ENCODE measurements around the gene GCAT.

Gene GCAT

GRCh38 chr22:37844904-37845329 is 37.2 kb downstream of the GCAT start:
- Histone ChIP-seq H3K9ac (ENCODE audit: low read length) (no peak overlapping the region), H3K27me3 (ENCODE audit: control insufficient read depth, insufficient read depth, low read length) (no peaks in the 10 kb centered on the region), H3K4me3 (ENCODE audit: low read length) (peak overlapping the region; percentile 87), H3K36me3 (ENCODE audit: control insufficient read depth, insufficient read depth, low read length) (peaks cover under 1% of the 10 kb centered on the region), H3K4me1 (ENCODE audit: control insufficient read depth, insufficient read depth, low read length) (peaks cover 9% of the 10 kb centered on the region), H3K27ac (ENCODE audit: low read depth, low read length) (peak overlapping the region; percentile 88)

GRCh38 chr22:37846433-37846832 is 38.7 kb downstream of the GCAT start:
- no peak overlapping the region for H3K4me3 ChIP-seq (ENCODE audit: low read length)
- H3K36me3 ChIP-seq (ENCODE audit: control insufficient read depth, insufficient read depth, low read length), result peaks cover 4% of the 10 kb centered on the region
- peaks cover 15% of the 10 kb centered on the region for H3K4me1 ChIP-seq (ENCODE audit: control insufficient read depth, insufficient read depth, low read length)

DNA sequence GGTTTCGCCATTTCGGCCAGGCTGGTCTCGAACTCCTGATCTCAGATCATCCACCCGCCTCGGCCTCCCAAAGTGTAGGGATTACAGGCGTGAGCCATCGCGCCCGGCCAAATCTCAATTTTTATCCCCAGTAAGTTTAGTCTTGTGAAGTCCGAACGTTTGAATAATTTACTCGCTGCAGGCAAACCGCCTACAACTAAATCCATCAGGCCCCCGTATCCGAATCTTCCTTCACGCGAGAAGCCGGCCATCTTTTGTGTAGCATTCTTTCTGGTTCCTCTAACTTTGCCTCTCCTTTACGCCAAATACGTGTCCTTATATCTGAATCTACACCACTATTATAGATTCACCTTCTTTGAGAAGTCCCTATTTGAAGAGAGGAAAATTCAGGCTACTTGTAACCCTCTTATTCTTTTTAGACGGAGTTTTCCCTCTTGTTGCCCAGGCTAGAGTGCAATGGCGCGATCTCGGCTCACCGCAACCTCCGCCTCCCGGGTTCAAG is 40.9 kb downstream of the GCAT start:
- Histone ChIP-seq H3K4me3 (ENCODE audit: low read length) (peak overlapping the region; percentile 93), H3K9ac (ENCODE audit: low read length) (peak overlapping the region; percentile 24), H3K27me3 (ENCODE audit: control insufficient read depth, insufficient read depth, low read length) (no peaks in the 10 kb centered on the region), H3K27ac (ENCODE audit: low read depth, low read length) (peak overlapping the region; percentile 90), H3K36me3 (ENCODE audit: control insufficient read depth, insufficient read depth, low read length) (peaks cover 11% of the 10 kb centered on the region), H3K4me1 (ENCODE audit: control insufficient read depth, insufficient read depth, low read length) (peaks cover 8% of the 10 kb centered on the region)

More at GRCh38 chr22:37846433-37846832, 38.7 kb downstream of the GCAT start:
- Histone ChIP-seq H3K27ac (ENCODE audit: low read depth, low read length) (no peak overlapping the region), H3K9ac (ENCODE audit: low read length) (no peak overlapping the region), H3K27me3 (ENCODE audit: control insufficient read depth, insufficient read depth, low read length) (no peaks in the 10 kb centered on the region)

DNA sequence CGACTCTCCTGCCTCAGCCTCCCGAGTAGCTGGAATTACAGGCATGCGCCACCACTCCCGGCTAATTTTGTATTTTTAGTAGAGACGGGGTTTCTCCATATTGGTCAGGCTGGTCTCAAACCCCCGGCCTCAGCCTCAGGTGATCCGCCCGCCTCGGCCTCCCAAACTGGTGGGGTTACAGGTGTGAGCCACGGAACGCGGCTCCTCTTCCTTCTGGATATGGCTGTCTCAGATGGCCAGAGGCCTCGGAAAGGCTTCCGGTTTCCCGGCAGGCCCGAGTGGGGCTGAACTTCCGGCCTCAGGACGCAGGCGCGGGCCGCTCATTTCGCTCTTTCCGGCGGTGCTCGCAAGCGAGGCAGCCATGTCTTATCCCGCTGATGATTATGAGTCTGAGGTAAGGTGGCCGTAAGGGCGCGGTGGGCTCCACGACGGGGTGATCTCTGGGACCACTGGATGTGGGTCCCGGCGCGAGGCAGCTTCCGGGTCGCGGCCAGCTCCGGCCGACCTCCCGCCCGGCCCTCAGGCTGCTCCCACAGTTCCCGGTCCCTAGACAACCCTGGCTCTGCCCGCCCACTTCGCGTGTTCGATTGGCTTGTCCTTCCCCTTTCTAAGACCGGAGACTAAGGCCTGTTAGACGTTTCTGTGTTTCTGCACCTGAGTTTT is 41.5 kb downstream of the GCAT start, which contains the start of gene EIF3L:
Gene EIF3L (plus strand): TSS at position 331 of the 663 bp plus-strand sequence. CDS start 31 bp downstream, at position 362.
- Histone ChIP-seq H3K4me1 (ENCODE audit: control insufficient read depth, insufficient read depth, low read length) (peaks cover 12% of the 10 kb centered on the region), H3K4me3 (ENCODE audit: low read length) (peak within 1 kb of the TSS; percentile 93), H3K36me3 (ENCODE audit: control insufficient read depth, insufficient read depth, low read length) (peaks cover 13% of the 10 kb centered on the region), H3K9ac (ENCODE audit: low read length) (peak within 1 kb of the TSS; percentile 84), H3K27me3 (ENCODE audit: control insufficient read depth, insufficient read depth, low read length) (no peaks in the 10 kb centered on the region), H3K27ac (ENCODE audit: low read depth, low read length) (peak within 1 kb of the TSS; percentile 90)

DNA sequence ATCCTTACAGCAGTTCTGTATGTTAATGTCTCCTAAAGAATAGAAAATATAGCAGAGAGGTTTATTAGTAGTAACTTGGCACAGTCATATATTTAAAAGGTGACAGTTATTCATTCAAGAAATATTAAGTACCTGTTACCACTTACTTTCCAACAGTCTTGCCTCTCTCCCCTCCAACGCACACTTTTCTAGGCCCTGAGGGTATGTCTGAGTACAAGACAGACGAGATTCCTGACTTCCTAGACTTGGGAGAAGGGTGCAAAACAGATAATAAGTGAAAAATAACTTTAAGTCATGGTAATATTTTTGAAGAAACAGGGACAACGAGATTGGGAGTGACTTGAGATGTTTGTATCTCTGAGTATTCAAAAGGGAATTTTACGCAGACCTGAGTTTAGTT is 43.1 kb downstream of the GCAT start:
- peaks cover 28% of the 10 kb centered on the region for H3K36me3 ChIP-seq (ENCODE audit: control insufficient read depth, insufficient read depth, low read length)
- no peak overlapping the region for H3K27ac ChIP-seq (ENCODE audit: low read depth, low read length)
- H3K4me1 ChIP-seq (ENCODE audit: control insufficient read depth, insufficient read depth, low read length), result peaks cover 24% of the 10 kb centered on the region
- no peak overlapping the region for H3K4me3 ChIP-seq (ENCODE audit: low read length)
- no peaks in the 10 kb centered on the region for H3K27me3 ChIP-seq (ENCODE audit: control insufficient read depth, insufficient read depth, low read length)
- no peak overlapping the region for H3K9ac ChIP-seq (ENCODE audit: low read length)

DNA sequence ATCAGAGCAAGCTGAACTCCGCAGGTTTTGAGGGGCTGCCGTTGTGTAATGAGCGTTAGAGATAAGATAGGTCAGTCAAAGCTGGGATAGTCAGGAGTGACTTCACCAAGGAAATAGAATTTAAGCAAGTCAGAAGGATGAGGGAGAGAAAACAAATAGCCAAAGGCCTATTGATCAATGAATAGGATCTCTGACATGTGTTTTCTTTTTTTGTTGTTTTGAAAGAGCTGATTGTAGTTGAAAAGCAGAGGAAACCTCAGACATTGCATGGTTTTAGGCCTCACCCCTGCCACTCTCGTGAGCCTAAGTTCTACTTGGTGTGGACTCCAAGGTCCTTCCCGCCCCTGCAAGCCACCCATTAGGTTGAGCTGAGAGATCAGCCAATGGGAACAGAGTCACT is 44.7 kb downstream of the GCAT start:
- H3K36me3 ChIP-seq (ENCODE audit: control insufficient read depth, insufficient read depth, low read length), result peaks cover 28% of the 10 kb centered on the region
- peaks cover 24% of the 10 kb centered on the region for H3K4me1 ChIP-seq (ENCODE audit: control insufficient read depth, insufficient read depth, low read length)
- H3K27me3 ChIP-seq (ENCODE audit: control insufficient read depth, insufficient read depth, low read length), result no peaks in the 10 kb centered on the region
- H3K9ac ChIP-seq (ENCODE audit: low read length), result no peak overlapping the region
- H3K4me3 ChIP-seq (ENCODE audit: low read length), result no peak overlapping the region
- H3K27ac ChIP-seq (ENCODE audit: low read depth, low read length), result no peak overlapping the region

DNA sequence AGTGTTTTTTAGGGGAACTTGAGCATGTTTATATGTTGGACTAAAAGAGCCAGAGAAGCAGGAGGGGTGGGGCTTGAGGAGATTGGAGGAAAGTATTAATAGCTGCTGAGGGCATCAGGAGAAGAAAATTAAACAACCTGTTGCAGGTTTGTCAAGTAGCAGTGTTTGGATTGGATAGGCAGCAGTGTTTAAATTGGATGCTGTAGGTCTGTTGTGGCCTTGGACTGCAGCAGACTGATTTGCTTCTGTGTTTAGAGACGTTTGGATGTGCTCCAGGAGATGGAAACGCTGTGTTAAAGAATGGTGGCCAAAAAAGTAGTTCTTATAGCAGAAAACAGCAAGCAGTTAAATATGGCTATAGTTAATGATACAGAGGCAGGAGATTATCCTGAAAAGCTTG is 47.2 kb downstream of the GCAT start:
- peaks cover 36% of the 10 kb centered on the region for H3K36me3 ChIP-seq (ENCODE audit: control insufficient read depth, insufficient read depth, low read length)
- peak overlapping the region; percentile 70 for H3K27ac ChIP-seq (ENCODE audit: low read depth, low read length)
- no peak overlapping the region for H3K9ac ChIP-seq (ENCODE audit: low read length)
- H3K27me3 ChIP-seq (ENCODE audit: control insufficient read depth, insufficient read depth, low read length), result no peaks in the 10 kb centered on the region
- H3K4me1 ChIP-seq (ENCODE audit: control insufficient read depth, insufficient read depth, low read length), result peaks cover 20% of the 10 kb centered on the region
- H3K4me3 ChIP-seq (ENCODE audit: low read length), result no peak overlapping the region

GRCh38 chr22:37855462-37855861 is 47.7 kb downstream of the GCAT start:
- Histone ChIP-seq H3K4me3 (ENCODE audit: low read length) (no peak overlapping the region), H3K36me3 (ENCODE audit: control insufficient read depth, insufficient read depth, low read length) (peaks cover 37% of the 10 kb centered on the region), H3K9ac (ENCODE audit: low read length) (no peak overlapping the region), H3K27ac (ENCODE audit: low read depth, low read length) (peak overlapping the region; percentile 11), H3K4me1 (ENCODE audit: control insufficient read depth, insufficient read depth, low read length) (peaks cover 17% of the 10 kb centered on the region), H3K27me3 (ENCODE audit: control insufficient read depth, insufficient read depth, low read length) (no peaks in the 10 kb centered on the region)

DNA sequence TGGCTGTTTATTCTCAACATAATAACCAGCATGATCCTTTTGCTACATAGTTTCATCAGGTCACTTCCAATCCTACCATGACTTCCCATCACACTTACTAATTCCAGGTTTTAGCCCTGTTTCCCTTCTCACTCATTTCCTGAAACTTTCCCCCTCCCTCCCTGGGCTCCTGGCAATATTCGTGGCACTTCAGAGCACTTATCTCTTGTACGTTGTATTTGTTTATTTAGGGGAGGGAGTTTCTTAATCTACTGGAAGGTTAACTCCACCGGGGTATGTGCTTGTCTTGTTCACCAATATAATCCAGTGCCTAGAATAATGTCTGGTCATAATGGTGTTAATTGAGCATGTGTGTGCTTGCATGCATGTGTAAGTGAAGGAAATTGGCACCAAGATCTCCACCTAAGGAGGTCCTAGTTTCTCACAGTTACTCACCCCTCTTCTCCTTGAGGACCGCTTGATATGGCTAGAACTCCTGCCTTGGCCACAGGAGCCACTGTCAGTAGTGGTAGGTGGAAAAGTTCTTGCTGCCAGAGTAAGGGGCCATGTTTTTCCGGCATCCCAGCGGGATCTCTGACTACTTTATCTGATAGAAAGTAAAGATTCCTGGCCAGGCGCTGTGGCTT is 53.2 kb downstream of the GCAT start:
- Histone ChIP-seq H3K4me3 (ENCODE audit: low read length) (no peak overlapping the region), H3K9ac (ENCODE audit: low read length) (no peak overlapping the region), H3K4me1 (ENCODE audit: control insufficient read depth, insufficient read depth, low read length) (peaks cover 11% of the 10 kb centered on the region), H3K27ac (ENCODE audit: low read depth, low read length) (no peak overlapping the region), H3K27me3 (ENCODE audit: control insufficient read depth, insufficient read depth, low read length) (no peaks in the 10 kb centered on the region), H3K36me3 (ENCODE audit: control insufficient read depth, insufficient read depth, low read length) (peaks cover 40% of the 10 kb centered on the region)

GRCh38 chr22:37862570-37863325 is 55.0 kb downstream of the GCAT start:
- Histone ChIP-seq H3K36me3 (ENCODE audit: control insufficient read depth, insufficient read depth, low read length) (peaks cover 45% of the 10 kb centered on the region), H3K9ac (ENCODE audit: low read length) (no peak overlapping the region), H3K27ac (ENCODE audit: low read depth, low read length) (peak overlapping the region; percentile 77), H3K27me3 (ENCODE audit: control insufficient read depth, insufficient read depth, low read length) (no peaks in the 10 kb centered on the region), H3K4me3 (ENCODE audit: low read length) (peak overlapping the region; percentile 5), H3K4me1 (ENCODE audit: control insufficient read depth, insufficient read depth, low read length) (peaks cover 11% of the 10 kb centered on the region)

GRCh38 chr22:37865510-37865909 is 57.8 kb downstream of the GCAT start:
- Histone ChIP-seq H3K27me3 (ENCODE audit: control insufficient read depth, insufficient read depth, low read length) (no peaks in the 10 kb centered on the region), H3K36me3 (ENCODE audit: control insufficient read depth, insufficient read depth, low read length) (peaks cover 50% of the 10 kb centered on the region), H3K4me1 (ENCODE audit: control insufficient read depth, insufficient read depth, low read length) (peaks cover 11% of the 10 kb centered on the region), H3K9ac (ENCODE audit: low read length) (no peak overlapping the region), H3K4me3 (ENCODE audit: low read length) (no peak overlapping the region), H3K27ac (ENCODE audit: low read depth, low read length) (no peak overlapping the region)

All from rectal smooth muscle tissue (tissue), 1 donor.